Right ventricle myocardium inferior (tissue), 1 donor: ENCODE measurements around the gene RBM48. TPM values are rescaled to one million over a fixed set of nuclear protein-coding genes. Genes with fewer than 3 reads are reported as not detected.

Experiments
- total RNA-seq: library from RNA; stranded (reverse); fragmentation: NEBNext Ultra II Directional; extraction: Animal tissue kit (Norgen Biotek cat#: 25700); gene quantifications from one replicate; pipeline ENCODE4 v1.2.1, GENCODE V29; 2021
- donor health status: DM: no; HTN: yes; CAD: no; lungs with severe emphysema.

RBM48 gene
- total RNA-seq, 1 donor from 2014 or later = 11.8 TPM

Other genes starting within 250 kb of the RBM48 start
- gene GATAD1, start 81.3 kb upstream of the RBM48 start, total RNA-seq = 11.8 TPM
- gene ERVW-1, start 50.8 kb upstream of the RBM48 start, total RNA-seq = not detected
- 10.4 TPM for gene PEX1, start 275 bp upstream of the RBM48 start, total RNA-seq
- gene FAM133B, start 61.6 kb downstream of the RBM48 start, total RNA-seq = 14.3 TPM